GM23248 (cell line): ENCODE data around the gene GINM1. TPM values are rescaled to one million over a fixed set of nuclear protein-coding genes. Genes with fewer than 3 reads are reported as not detected.

ENCODE experiments used
- DNase-seq: peaks from one replicate; pipeline ENCODE4 v3.0.0-alpha.2; 2015
- H2AFZ ChIP-seq: fragments of 200-600 bp; sonication (generic); 2 replicates; pipeline ENCODE4 v1.6.1; 2016; ENCODE audit warnings: antibody characterized with exemption
- H3F3A ChIP-seq: fragments of 200-600 bp; sonication (generic); 2 replicates; pipeline ENCODE4 v1.6.1; 2016; ENCODE audit warnings: mild to moderate bottlenecking, antibody characterized with exemption, mixed run types; ENCODE audit not compliant: insufficient read depth
- H3K27ac ChIP-seq: fragments of 200-600 bp; sonication (generic); 2 replicates; pipeline ENCODE4 v1.5.1; 2016; ENCODE audit warnings: mild to moderate bottlenecking
- H3K27me3 ChIP-seq: fragments of 200-600 bp; sonication (generic); replicated peaks from 2 replicates; pipeline ENCODE4 v1.6.1; 2016; ENCODE audit warnings: mild to moderate bottlenecking; ENCODE audit not compliant: insufficient read depth
- H3K36me3 ChIP-seq: fragments of 200-600 bp; sonication (generic); 2 replicates; pipeline ENCODE4 v1.6.1; 2016; ENCODE audit warnings: low read depth, mild to moderate bottlenecking
- H3K4me1 ChIP-seq: fragments of 200-600 bp; sonication (generic); 2 replicates; pipeline ENCODE4 v1.6.1; 2016; ENCODE audit warnings: mild to moderate bottlenecking; ENCODE audit not compliant: insufficient read depth
- H3K4me2 ChIP-seq: fragments of 200-600 bp; sonication (generic); one replicate; pipeline ENCODE4 v1.6.1; 2016; ENCODE audit warnings: mild to moderate bottlenecking; ENCODE audit not compliant: unreplicated experiment
- H3K4me3 ChIP-seq: fragments of 200-600 bp; sonication (generic); 2 replicates; pipeline ENCODE4 v1.5.1; 2016; ENCODE audit warnings: mild to moderate bottlenecking
- H3K79me2 ChIP-seq: fragments of 200-600 bp; sonication (generic); 2 replicates; pipeline ENCODE4 v1.6.1; 2016; ENCODE audit warnings: mild to moderate bottlenecking; ENCODE audit not compliant: insufficient read depth
- H3K9ac ChIP-seq: fragments of 200-600 bp; sonication (generic); 2 replicates; pipeline ENCODE4 v1.6.1; 2016; ENCODE audit warnings: mild to moderate bottlenecking
- H3K9me2 ChIP-seq: fragments of 200-600 bp; sonication (generic); 2 replicates; pipeline ENCODE4 v1.6.1; 2016; ENCODE audit warnings: mixed run types, mild to moderate bottlenecking, moderate library complexity; ENCODE audit not compliant: insufficient read depth
- H3K9me3 ChIP-seq: fragments of 200-600 bp; sonication (generic); one replicate; pipeline ENCODE4 v1.6.1; 2017; ENCODE audit warnings: low read depth
- H4K20me1 ChIP-seq: fragments of 200-600 bp; sonication (generic); 2 replicates; pipeline ENCODE4 v1.6.0; 2016; ENCODE audit not compliant: insufficient read depth
- EZH2 ChIP-seq: fragments of 200-600 bp; sonication (generic); IDR thresholded peaks from 2 replicates; pipeline ENCODE4 v1.6.1; 2018; ENCODE audit warnings: antibody characterized with exemption, mild to moderate bottlenecking; ENCODE audit not compliant: insufficient read depth, poor library complexity, severe bottlenecking
- EZH2phosphoT487 ChIP-seq: fragments of 200-600 bp; sonication (generic); IDR thresholded peaks from 2 replicates; pipeline ENCODE4 v1.6.1; 2018; ENCODE audit warnings: antibody characterized with exemption, moderate library complexity, mild to moderate bottlenecking, low read depth; ENCODE audit not compliant: insufficient read depth
- WGBS, 2 experiments: methylation state at CpG; one replicate each; pipeline ENCODE4 v1.1.6; 2015 to 2017; ENCODE audit warnings: low lambda C conversion rate in 2 of 2, low coverage in 1 of 2; ENCODE audit errors: missing lambda C conversion rate in 2 of 2; 5-methylcytosine and 5-hydroxymethylcytosine counted together
- in situ Hi-C: fragments of 300-500 bp; cut with MboI; formaldehyde crosslinking; loops from 2 replicates; pipeline ENCODE4 v1.15.0; 2020
- polyA plus RNA-seq: library from polyadenylated mRNA; unstranded; fragments of >200 nt; fragmentation: Nextera tagmentation; extraction: Ambion mirVana; gene quantifications from 2 replicates; pipeline ENCODE4 v1.2.1, GENCODE V29; 2016
- total RNA-seq: library from RNA; depleted of rRNA; stranded (reverse); fragments of >200 nt; shearing (Covaris generic); gene quantifications from 2 replicates; pipeline ENCODE4 v1.2.3, GENCODE V29; 2014; rRNA removed

The GINM1 gene, protein sequence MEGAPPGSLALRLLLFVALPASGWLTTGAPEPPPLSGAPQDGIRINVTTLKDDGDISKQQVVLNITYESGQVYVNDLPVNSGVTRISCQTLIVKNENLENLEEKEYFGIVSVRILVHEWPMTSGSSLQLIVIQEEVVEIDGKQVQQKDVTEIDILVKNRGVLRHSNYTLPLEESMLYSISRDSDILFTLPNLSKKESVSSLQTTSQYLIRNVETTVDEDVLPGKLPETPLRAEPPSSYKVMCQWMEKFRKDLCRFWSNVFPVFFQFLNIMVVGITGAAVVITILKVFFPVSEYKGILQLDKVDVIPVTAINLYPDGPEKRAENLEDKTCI
- total RNA-seq (83.1 and 83.6 TPM in 2 replicates), polyA plus RNA-seq (95.4 and 98.7 TPM in 2 replicates)

- in situ Hi-C loops = no loop called here
- peaks cover 37% of the 10 kb centered on the region for H3K79me2 ChIP-seq
- WGBS, 2 experiments = 1% methylated on average over 36 to 56 of the region's 59 CpGs
These were observed at the start of gene GINM1 for GRCh38 chr6:149565527-149566409. TSS of gene GINM1 (plus strand) at chr6:149566375. CDS start at chr6:149566415, 40 bp downstream.

DNA sequence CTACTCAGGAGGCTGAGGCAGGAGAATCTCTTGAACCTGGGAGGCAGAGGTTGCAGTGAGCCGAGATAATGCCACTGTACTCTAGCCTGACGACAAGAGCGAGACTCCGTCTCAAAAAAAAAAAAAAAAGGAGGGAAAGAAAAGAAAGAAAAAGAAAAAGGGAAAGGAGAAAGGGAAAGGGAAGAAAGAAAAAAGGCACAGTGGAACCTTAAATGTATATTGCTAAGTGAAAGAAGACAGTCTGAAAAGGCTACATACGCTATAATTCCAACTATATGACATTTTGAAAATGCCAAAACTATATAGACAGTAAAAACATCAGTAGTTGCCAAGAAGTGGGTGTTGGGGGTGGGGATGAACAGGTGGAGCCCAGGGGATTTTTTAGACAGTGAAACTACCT, 36.5 kb upstream of the GINM1 start:
- H3K4me1 ChIP-seq = no peaks in the 10 kb centered on the region
- 93 to 94% methylated on average over 5 of the region's 5 CpGs for WGBS, 2 experiments
- in situ Hi-C loops = no loop called here
- no peaks in the 10 kb centered on the region for H3K27me3 ChIP-seq
- no peak overlapping the region for H2AFZ ChIP-seq
- H3K9me2 ChIP-seq = no peaks in the 10 kb centered on the region
- no peak overlapping the region for H3K4me2 ChIP-seq
- no peaks in the 10 kb centered on the region for H3K9me3 ChIP-seq
- no peaks in the 10 kb centered on the region for H4K20me1 ChIP-seq
- peaks cover 60% of the 10 kb centered on the region for H3K79me2 ChIP-seq
- no peak overlapping the region for H3K4me3 ChIP-seq
- no peak for TF ChIP-seq EZH2
- no peak for TF ChIP-seq EZH2phosphoT487
- H3K9ac ChIP-seq = no peak overlapping the region
- H3F3A ChIP-seq = peaks cover 8% of the 10 kb centered on the region; the same call in 1 of the 2 replicates
- H3K36me3 ChIP-seq = peaks cover 74% of the 10 kb centered on the region
- no peak for DNase-seq
- no peak overlapping the region for H3K27ac ChIP-seq

More at GRCh38 chr6:149565527-149566409, at the start of gene GINM1:
- Histone ChIP-seq H3K27ac (peak within 1 kb of the TSS; percentile 80), H3K36me3 (no peaks in the 10 kb centered on the region), H3K4me1 (peaks cover 9% of the 10 kb centered on the region), H3K9me3 (no peaks in the 10 kb centered on the region), H3F3A (0 out of 2 replicates have a peak, but pooled peaks cover 10% of the 10 kb centered on the region), H4K20me1 (no peaks in the 10 kb centered on the region), H3K4me3 (peak within 1 kb of the TSS; percentile 94), H3K27me3 (no peaks in the 10 kb centered on the region), H3K9ac (peak within 1 kb of the TSS; percentile 92), H3K9me2 (no peaks in the 10 kb centered on the region), H2AFZ (peak within 1 kb of the TSS; percentile 98), H3K4me2 (peak within 1 kb of the TSS; percentile 100)
- peak; percentile 97 for DNase-seq
- TF ChIP-seq EZH2 (no peak), EZH2phosphoT487 (no peak)

- peaks cover 56% of the 10 kb centered on the region for H3K36me3 ChIP-seq
- no peak for DNase-seq
- H3K4me2 ChIP-seq = no peak overlapping the region
- H3F3A ChIP-seq = no peaks in the 10 kb centered on the region
- H3K79me2 ChIP-seq = peaks cover 69% of the 10 kb centered on the region
- H3K4me3 ChIP-seq = no peak overlapping the region
- H3K27me3 ChIP-seq = no peaks in the 10 kb centered on the region
- TF ChIP-seq EZH2 (no peak), EZH2phosphoT487 (no peak)
- no peaks in the 10 kb centered on the region for H4K20me1 ChIP-seq
- in situ Hi-C loops = no loop called here
- H2AFZ ChIP-seq = no peak overlapping the region
- no peak overlapping the region for H3K9ac ChIP-seq
- H3K4me1 ChIP-seq = no peaks in the 10 kb centered on the region
- no peaks in the 10 kb centered on the region for H3K9me3 ChIP-seq
- WGBS, 2 experiments = 98 to 100% methylated on average over 1 of the region's 1 CpG
- H3K9me2 ChIP-seq = no peaks in the 10 kb centered on the region
- H3K27ac ChIP-seq = no peak overlapping the region
These were observed 31.4 kb upstream of the GINM1 start for GRCh38 chr6:149534742-149535141.

GRCh38 chr6:149541139-149541538, 25.0 kb upstream of the GINM1 start:
- Histone ChIP-seq H4K20me1 (no peaks in the 10 kb centered on the region; the same call in 1 of the 2 replicates), H3K79me2 (peaks cover 91% of the 10 kb centered on the region), H2AFZ (no peak overlapping the region), H3K4me2 (no peak overlapping the region), H3K4me1 (peaks cover 25% of the 10 kb centered on the region), H3K27ac (no peak overlapping the region), H3F3A (peaks cover 5% of the 10 kb centered on the region; the same call in 1 of the 2 replicates), H3K9ac (no peak overlapping the region), H3K9me2 (no peaks in the 10 kb centered on the region), H3K9me3 (no peaks in the 10 kb centered on the region), H3K27me3 (no peaks in the 10 kb centered on the region), H3K36me3 (peaks cover 14% of the 10 kb centered on the region; the same call in 1 of the 2 replicates), H3K4me3 (no peak overlapping the region)
- TF ChIP-seq EZH2phosphoT487 (no peak), EZH2 (no peak)
- in situ Hi-C loops = no loop called here
- DNase-seq = no peak
- 95 to 97% methylated on average over 2 of the region's 2 CpGs for WGBS, 2 experiments
